22Rv1 (cell line): Measurements from ENCODE around the gene ALDH18A1.

Source experiments
- CTCF ChIP-seq: fragments of 450-650 bp; IDR thresholded peaks from 2 replicates; pipeline ENCODE4 v1.5.1; 2017; ENCODE audit warnings: mild to moderate bottlenecking
- ZFX ChIP-seq: fragments of 450-650 bp; IDR thresholded peaks from 2 replicates; pipeline ENCODE4 v1.6.1; 2017; ENCODE audit warnings: antibody characterized with exemption, borderline replicate concordance

- no peak for TF ChIP-seq CTCF
- TF ChIP-seq ZFX: no peak
Measured at GRCh38 chr10:95683966-95684365, 27.5 kb upstream of the ALDH18A1 start.
